Stimulated activated CD8-positive, alpha-beta memory T cell treated with anti-CD3 and anti-CD28 coated beads, Interleukin-7, amount 100 ng/mL, for 48 hours (primary cell): ENCODE data around the gene DRC7.
A peak's percentile ranks its signal among the peaks of the same experiment; 100 is the strongest.
"Not testable (repeated sequence)": the region's sequence is repeated elsewhere in the genome, so short reads cannot be mapped to it uniquely, and the experiment has no call there.

Source experiments
- DNase-seq, 2 donors: peaks; one replicate each; pipeline ENCODE4 v3.0.0-alpha.2; 2020; ENCODE audit warnings: low read depth in 1 of 2; ENCODE audit errors: extremely low read depth in 1 of 2

The DRC7 gene

DNA sequence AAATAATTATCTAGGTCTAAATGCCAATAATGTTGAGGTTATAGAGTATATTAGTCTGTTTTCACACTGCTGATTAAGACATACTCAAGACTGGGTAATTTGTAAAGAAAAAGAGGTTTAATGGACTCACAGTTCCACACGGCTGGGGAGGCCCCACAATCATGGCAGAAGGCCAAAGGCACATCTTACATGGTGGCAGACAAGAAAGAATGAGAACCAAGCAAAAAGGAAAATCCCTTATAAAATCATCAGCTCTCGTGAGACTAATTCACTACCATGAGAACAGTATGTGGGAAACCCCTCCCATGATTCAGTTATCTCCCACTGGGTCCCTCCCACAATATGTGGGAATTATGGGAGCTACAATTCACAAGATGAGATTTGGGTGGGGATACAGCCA, 38.1 kb downstream of the DRC7 start:
- no peak for DNase-seq

DNA sequence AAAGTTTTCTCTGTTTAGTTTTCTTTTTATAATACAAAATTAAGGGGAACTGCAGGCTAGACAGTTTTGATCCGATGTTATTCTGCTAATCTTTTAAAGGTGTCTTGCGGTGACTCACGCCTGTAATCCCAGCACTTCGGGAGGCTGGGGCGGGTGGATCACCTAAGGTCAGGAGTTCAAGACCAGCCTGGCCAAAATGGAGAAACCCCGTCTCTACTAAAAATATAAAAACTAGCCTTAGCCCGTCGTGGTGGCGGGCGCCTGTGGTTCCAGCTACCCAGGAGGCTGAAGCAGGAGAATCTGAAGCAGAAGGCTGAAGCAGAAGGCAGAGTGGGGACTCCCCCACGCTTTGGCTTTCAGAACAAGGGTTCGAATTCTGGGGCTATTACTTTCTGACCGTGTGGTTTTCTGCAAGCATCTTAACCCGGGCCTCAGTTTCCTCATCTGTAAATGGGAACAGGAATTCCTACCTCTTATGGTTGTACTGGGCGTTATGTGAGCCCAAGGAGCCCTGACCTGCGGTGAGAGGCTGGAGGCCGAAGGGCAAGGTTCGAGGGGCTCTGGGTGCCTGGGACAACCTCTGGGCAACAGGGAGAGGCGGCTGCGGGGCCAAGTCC, 39.8 kb downstream of the DRC7 start:
- DNase-seq = no peak

DNA sequence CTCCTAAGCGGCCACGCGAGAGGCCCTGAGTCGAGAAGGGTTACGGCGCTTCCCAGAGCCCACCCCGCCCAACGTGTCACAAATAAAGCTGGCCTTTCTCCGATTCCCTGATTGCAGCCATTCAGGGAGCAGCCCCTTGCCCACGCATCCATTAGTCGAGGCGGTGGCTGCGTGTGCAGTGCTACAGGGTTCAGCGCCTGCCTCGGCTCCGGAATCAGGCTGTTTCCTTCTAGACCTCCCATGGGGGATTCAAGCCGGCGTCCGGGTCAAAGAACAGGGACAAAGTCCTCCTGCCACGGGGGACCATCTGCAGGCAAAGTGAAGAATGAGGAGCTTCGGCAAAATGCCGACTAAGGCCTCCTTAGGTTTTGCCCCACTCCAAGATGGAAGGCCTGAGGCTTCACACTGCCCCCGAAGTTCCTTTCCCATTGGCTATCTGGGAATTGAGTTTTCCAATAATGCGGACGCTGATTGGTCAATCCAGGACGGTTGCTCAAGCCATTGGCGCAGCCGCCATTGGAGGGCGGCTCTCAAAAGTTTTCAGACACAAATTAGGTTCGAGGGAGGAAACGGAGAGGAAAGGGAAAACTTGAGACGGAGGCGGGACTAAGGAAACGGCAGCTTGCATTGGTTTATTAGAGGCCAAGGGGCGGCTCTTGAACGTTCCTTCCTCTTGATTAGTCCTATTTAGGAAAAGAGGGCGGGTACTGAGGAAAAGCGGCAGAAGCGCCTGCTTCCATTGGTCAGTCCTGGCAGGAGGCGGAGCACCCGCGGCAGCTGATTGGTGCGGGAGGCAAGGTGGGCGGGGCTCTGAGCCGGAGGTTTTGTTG, 40.5 kb downstream of the DRC7 start:
- peak; percentile 98 for DNase-seq

DNA sequence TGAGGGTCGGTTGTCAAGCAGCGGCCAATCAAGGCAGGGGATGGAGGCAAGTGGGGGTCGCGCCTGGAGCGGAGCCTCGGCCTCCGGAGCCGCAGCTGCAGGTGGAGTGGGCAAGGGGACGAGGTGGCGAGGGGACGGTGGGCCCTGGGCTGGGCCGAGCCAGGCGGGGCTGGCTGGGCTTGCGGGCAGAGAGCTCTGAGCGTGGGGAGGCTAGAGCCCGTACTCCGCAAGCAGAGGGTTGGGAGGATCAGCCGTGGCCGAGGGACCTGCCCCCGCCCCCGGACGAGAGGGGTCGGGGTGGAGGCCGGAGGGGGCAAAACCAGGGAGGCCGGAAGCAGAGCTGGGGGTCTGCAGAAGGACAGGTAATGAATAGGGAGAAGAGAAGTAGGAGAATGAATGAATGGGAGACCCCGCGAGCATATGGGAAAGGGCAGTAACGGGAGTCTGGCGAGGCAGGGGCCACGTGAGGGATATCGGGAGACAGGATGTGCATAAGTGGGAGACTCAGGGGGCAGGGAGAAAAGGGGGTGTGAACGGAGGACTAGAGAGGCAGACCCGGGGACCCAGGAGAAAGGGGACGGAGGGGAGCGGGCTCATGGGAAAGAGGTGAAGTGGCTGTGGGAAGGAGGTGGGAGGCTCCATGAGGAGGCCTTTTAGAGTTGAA, 41.3 kb downstream of the DRC7 start, which contains the start of gene KATNB1:
Gene KATNB1, plus strand, starts transcription at position 16 of the 664 bp plus-strand sequence. CDS start 1,474 bp downstream, outside the sequence.
- DNase-seq = no peak

DNA sequence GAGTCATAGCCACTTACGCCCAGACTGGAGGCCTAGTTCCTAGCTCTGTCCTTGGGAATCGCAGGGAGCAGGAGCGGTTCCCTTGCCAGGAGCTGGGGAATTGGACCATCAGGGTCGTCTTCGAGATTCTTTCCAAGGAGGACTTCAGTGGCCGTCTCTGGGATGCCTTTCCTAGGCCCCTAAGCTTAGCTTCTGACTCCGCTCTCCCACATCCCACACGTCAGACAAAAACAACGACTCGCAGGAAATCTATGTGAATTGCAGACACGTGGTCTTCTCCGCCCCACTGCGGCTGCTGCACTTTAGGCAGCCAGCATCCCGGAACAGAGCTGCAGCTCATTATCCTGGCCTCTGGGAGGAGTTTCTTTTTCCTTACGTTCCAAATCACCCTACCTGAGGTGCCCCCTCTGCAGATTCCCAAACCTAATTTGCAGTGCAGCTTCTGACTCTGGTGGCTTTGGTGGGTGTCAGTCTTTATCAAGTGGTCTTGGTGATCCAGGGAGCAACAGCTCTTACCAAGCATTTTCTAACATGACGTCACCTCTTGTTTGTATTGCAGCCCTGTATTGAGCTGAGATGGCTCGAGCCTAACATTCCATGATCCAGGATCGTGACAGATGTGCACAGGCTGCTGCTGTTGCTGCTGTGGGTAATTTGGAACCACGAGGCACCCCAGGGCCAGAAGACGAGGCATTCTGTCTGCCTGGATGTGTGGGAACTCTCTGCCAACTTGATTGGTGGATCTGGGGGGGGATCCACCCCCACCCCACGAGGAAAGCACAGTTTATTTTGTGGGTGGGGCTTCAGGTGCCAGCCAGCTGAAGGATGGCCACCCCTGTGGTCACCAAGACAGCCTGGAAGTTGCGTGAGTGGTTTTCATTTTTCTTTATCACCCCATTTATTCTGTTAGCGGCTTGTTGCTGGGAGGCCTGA, 42.1 kb downstream of the DRC7 start:
- DNase-seq = peak in 1 of 2 donors; percentile 12

DNA sequence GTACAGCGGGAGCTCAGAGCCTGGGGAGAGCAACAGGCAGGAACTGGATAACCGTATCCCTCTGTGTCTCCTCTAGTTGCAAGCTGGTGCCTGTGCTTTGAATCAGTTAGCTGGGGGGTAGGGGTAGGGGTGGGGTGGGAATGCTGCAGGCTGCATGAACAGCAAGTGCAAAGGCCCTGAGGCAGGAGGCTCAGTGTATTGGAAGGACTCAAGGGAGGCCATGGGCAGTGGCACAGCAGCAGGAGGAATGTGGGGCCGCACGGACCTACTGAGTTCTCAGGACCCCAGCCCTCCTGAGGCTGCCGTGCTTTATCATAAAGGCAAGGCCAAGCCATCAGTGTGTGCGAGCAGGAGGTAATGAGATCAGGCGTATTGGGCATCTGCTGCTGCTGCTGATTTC, 44.2 kb downstream of the DRC7 start:
- DNase-seq = no peak

DNA sequence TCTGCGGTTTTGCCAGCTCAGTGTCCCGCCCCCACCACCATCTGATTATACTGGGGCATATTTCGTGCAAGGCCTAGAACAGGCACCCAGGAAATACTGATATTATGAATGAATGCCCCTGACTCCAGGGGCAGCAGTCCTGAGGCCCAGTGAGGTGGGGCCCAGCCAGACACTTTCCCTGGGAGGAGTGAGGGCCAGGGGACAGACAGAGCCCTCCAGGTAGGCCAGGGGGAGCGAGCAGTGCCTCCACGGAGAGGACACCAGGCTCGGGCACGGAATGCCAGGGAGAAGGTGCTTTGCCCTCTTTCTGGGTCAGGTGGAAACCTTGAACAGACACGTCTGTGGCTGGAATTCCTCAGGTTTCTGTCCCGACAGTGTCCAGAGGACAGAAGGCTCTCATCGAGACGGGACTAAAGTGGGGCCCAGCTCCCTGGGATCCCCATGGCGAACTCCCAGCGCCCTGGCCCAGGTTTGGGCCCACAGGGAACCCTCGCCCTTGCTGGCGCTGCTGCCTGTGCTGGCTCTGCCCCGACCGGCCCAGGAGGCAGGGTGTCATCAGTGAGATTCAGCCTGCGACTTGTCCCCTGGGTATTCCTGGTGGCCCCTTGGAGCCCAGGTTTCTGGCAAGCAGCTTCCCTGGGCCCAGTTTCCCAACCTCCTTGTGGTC, 45.3 kb downstream of the DRC7 start:
- no peak for DNase-seq

DNA sequence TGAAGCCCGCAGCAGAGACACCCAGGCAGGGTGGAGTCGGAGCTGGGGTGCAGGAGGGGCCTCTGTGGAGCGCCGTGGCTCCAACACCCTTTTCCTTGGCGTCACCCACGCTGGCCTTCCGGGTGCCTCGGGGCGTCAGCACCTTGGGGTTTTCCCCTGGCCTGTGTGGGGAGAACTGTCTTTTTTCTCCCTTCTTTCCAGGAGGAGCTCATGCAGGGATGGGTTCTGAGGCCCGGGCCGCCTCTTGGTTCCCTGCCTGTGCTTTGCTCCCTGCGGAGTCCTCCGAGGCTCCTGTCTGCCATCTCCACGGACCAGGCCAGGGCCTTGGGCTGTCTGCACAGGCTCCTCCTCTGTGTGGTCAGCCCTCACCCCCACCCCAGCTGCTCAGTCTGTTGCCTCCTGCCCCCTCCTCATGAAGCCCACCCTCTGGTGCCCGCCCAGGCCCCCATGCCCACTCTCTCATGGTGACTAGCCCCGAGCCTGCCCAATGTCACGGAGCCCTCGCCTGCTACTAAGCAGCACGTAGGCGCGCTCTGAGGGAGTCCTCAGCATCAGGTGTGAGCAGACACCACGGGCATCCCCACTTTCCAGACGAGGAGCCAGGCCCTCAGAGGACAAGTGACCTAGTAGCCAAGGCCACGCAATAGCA, 45.9 kb downstream of the DRC7 start:
- DNase-seq = no peak

DNA sequence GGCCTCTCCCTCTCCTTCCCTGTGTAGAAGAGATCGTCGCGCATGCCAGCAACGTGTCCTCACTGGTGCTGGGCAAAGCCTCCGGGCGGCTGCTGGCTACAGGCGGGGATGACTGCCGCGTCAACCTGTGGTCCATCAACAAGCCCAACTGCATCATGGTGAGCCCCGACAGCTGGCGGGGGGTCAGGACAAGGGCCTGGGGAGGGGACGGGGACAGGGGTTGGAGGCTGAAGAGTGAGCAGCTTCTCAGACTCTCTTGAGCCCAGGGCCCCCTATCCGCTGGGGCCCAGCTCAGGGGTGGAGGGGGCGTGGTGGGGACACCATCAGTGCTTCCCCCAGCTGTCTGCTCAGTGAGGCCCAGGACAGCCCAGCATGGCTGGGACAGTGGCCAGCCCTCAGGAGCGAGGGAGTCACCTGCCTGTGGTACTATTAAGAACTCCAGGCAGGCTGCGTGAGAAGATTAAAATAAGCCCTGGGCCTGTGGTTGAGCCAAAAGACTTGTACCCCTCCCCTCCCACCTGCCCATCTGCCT, 47.1 kb downstream of the DRC7 start:
- DNase-seq = no peak

DNA sequence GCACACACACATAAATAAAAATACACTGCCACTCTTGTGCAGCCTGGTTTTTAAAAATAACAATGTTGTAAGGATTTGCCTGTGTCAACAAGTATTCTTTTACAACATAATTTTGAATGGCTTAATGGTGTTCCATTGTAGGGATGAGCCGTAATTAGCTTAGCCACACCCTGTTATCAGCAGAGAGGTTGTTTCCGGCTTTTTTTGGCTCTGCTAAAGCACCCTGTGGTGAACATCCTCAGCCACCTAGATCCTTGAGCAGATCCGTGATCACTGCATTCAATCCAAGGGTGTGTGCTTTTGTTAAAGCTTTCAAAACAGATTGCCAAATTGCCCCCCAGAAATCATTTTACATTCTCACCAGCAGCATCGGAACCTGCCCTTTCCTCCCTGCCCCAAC, 47.9 kb downstream of the DRC7 start:
- no peak for DNase-seq

DNA sequence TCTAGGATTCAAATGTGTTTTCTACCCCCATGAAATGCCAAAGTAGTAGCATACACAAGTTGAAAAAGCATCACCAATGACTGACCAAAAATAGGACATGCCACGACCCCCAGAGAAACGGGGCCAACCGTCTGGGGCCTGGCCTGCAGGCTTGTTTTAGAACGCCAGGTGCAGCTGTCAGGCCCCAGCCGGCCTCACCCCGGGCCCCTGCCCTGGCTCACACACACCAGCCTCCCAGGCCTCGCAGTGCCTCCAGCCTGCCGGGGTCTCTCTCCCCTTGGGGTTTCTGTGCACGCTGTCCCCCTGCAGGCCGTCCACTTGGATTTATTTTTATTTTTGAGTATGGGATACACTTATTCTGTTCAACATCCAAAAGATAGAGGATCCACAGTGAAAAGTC, 48.9 kb downstream of the DRC7 start:
- no peak for DNase-seq

DNA sequence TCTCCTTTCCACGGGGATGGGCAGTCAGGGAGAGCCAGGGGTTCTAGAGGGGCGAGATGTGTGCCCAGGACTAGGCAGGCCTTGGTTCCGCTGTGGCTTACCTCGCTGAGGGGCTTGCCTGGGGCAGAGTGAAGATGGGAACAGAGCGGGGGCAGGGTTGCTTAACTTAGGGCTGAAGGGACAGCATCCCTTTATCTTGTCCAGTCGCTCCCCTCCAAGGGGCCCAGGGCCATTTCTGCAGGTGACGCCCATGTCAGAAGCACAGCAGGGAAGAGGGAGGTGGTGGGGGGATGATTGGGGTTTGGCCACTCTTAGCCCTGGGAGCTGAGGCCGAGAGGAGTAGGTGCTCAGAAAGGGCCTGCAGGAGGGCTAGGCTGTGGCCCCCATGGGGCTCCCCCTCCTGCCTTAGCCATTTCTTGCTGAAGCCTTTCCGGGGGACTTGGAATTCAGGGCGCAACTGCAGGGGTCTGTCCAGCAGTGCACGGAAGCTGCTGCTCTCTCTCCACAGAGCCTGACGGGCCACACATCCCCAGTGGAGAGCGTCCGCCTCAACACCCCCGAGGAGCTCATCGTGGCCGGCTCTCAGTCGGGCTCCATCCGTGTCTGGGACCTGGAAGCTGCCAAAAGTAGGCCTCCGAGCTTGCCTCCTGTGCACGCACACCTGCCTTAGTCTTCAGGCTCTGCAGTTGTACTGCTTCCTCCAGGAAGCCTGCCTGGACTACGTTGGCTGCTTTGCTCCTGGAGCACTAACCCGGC, 49.5 kb downstream of the DRC7 start:
- DNase-seq = no peak

DNA sequence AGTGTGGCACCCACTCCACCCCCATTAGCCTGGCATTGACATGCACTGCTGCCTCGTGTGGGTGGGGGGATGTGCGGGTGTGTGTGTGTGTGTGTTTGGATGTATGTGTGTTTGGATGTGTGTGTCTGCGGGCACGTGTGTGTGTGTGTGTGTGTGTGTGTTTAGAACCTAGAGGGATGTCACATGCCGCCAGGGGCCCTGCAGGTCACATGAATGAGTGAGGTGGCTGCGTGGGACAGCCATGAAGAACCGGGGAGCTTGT, 50.0 kb downstream of the DRC7 start:
- DNase-seq = no peak

DNA sequence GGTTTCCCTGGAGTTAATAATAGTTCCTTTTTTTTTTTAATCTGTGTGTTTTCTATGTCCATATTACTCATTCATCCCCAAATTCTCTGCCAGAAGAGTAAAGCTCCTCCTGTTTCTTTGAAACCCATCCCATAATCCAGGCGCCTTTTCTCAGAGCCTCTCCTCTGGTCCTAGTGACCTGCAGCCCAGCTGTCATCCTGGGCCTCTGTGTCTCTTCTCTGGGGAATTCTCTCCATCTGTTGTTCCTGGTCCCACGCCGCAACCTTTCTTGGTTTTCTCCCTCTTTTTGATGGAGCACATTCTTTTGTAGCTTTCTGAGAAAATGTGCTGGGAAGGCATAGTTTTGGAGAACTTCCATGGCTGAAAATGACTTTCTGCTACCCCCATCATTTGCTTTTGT, 51.2 kb downstream of the DRC7 start:
- no peak for DNase-seq

DNA sequence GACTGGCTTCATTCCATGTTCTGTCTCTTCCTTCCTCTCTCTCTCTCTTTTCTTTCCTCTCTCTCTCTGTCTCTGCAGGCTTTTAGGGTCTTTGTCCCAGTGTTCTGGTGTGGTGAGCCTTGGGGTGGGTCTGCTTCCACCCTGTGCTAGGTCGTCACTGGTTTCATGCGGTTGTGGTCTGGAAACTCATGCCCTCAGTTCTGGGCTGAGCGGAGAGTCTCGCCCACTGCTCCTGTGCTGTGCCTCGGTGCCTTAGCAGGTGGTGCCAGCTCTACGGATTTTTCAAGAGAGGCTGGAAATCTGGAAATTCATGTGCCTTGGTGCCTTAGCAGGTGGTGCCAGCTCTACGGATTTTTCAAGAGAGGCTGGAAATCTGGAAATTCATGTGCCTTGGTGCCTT, 51.7 kb downstream of the DRC7 start:
- not testable (repeated sequence) for DNase-seq

DNA sequence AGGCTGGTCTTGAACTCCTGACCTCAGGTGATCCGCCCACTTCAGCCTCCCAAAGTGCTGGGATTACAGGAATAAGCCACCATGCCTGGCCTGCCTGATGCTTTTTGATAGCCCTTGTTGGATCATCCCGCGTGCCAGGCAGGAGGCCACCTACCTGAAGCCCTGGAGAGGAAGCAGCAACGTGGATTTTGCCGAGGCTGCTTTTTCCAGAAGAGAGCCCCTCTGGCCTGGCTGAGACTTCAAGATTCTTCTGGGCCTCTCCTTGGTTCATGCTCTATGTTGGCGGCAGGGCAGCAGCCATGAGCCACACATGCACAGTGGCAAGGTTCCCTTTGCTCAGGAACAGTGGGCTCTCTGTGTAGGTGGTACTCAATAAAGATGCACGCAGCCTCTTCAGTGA, 52.5 kb downstream of the DRC7 start:
- no peak for DNase-seq

DNA sequence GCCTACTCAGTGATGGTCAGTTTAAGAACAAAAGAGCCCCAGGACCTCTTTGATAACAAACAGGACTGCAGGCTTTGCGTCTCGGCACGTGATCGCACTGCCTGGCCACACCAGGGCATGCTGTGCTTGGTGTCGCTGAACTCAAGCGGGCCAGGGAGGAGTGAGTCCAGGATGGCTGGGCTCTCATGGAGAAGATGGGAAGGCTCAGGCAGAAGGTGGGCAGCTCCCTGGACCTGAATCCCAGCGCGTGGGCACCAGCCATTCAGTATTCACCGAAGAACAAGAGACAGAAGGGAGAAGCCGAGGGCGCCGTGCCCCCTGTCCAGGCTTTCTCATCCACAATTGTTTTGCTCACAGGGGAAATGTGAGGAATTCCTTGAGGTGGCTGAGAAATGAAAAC, 52.9 kb downstream of the DRC7 start:
- no peak for DNase-seq

DNA sequence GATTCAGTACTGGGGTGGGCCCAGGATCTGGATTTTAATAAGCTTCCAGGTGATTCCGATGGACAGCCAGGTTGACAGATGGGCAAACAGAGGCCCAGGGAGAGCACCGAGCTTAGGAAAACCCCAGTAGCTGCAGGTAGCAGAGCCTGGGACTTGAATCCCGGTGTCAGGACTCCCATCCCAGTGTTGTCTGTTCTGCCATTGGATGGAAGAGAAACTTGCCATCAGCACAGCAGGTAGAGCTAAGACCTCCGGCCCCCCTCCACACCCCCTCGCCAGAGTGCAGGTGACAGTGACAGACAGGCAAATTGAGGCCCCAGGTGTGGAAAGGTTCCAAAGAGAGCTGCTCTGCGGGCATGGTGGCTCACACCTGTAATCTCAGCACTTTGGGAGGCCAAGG, 53.4 kb downstream of the DRC7 start:
- DNase-seq = no peak

DNA sequence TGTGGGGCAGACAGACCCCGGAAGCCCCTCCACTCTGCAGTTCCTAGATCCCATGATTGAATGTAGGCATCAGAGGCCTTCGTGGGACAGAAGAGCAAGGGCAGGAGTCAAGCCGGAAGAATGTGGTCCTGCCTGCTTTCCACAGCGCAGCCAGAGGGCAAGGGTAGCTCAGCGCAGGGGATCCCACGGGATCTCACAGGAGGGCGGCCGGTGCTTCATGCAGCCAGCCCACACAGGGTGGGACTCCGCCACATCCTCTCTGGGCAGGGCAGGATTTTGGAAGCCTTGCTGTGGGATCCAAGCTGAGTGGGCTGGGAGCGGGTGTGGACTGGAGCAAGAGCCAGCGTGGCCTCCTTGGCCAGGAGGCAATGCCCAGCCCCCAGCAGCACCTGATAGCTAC, 54.0 kb downstream of the DRC7 start:
- no peak for DNase-seq
